Colonic mucosa (tissue), 4 donors: ENCODE measurements around the gene CFAP43. TPM values are rescaled to one million over a fixed set of nuclear protein-coding genes. Genes with fewer than 3 reads are reported as not detected.

ENCODE experiments used
- DNase-seq: peaks from one replicate; pipeline ENCODE4 v3.0.0-alpha.2; 2020
- H3K27ac ChIP-seq: fragments of 200-600 bp; one replicate; pipeline ENCODE4 v1.8.0; 2021
- H3K27me3 ChIP-seq: fragments of 200-600 bp; one replicate; pipeline ENCODE4 v1.8.0; 2021
- H3K36me3 ChIP-seq: fragments of 200-600 bp; one replicate; pipeline ENCODE4 v1.8.0; 2021
- H3K4me1 ChIP-seq: fragments of 200-600 bp; one replicate; pipeline ENCODE4 v1.8.0; 2021; ENCODE audit warnings: mild to moderate bottlenecking
- H3K4me3 ChIP-seq: fragments of 200-600 bp; one replicate; pipeline ENCODE4 v1.8.0; 2021
- H3K9ac ChIP-seq, 2 donors: one replicate each; pipeline ENCODE4 v1.7.0; 2013; ENCODE audit warnings: control low read depth in 2 of 2, low read depth in 2 of 2, low read length in 2 of 2
- H3K9me3 ChIP-seq: fragments of 200-600 bp; one replicate; pipeline ENCODE4 v1.8.0; 2021
- intact Hi-C: fragments of 100-400 bp; cut with DNase I; formaldehyde crosslinking; loops from one replicate; pipeline ENCODE4 v1.14.1; 2022
- microRNA-seq: library from miRNA; unstranded; fragments of <30 nt; microRNA quantifications from one replicate; pipeline ENCODE4, GENCODE V29; 2019
- total RNA-seq, 2 donors: library from RNA; stranded (reverse); fragmentation: NEBNext Ultra II Directional in 1 of 2; extraction: Animal tissue kit (Norgen Biotek cat#: 25700) in 1 of 2; gene quantifications; one replicate each; pipeline ENCODE4 v1.2.1, GENCODE V29; 2021
- TF ChIP-seq, protein P1 (sequence below): fragments of 200-600 bp; IDR thresholded peaks from one replicate; pipeline ENCODE4 v1.8.0; 2022; ENCODE audit warnings: antibody characterized with exemption, mild to moderate bottlenecking
- donor health status: healthy.
- donor health status: DM: no; HTN: no; CAD: no.
- donor health status: DM: no; HTN: no; CAD: no.

CFAP43 gene
- total RNA-seq, 2 donors from 2014 or later: 0.16 to 0.49 TPM

DNA sequence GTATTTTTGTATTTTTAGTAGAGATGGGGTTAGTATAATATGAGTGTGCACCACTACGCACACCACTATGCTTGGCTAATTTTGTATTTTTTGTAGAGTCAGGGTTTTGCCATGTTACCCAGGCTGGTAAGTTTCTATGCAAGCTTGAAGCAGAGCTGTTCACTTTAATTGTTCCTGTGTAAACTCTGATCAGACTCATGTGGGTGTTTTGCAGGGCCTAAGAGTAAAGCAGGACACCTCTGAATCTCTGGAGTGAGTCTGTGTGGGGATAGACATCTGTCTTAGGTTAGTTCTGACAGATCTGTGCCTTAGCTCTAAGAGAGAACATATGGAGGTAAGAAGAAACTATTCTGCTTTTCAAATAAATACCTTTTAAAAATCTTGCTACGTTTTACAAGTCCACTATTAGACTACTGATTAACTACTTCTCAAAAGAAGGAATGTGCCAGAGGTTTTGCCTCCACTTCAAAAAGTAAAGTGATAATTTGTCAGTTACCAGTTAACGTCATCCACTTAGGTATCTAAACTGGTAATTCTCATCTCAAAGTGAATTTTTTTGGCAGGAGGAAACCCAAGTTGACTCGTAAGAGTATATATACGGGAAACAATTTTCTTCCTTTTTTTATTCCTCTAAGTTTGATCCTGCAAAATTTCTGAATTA, 147.6 kb downstream of the CFAP43 start:
- Histone ChIP-seq H3K9ac (peak overlapping the region in 1 of 2 donors; percentile 58), H3K27ac (peak overlapping the region; percentile 64), H3K4me3 (peak overlapping the region; percentile 4), H3K27me3 (no peaks in the 10 kb centered on the region), H3K36me3 (no peaks in the 10 kb centered on the region), H3K4me1 (no peaks in the 10 kb centered on the region), H3K9me3 (no peaks in the 10 kb centered on the region)
- no peak for DNase-seq
- TF ChIP-seq, protein P1, sequence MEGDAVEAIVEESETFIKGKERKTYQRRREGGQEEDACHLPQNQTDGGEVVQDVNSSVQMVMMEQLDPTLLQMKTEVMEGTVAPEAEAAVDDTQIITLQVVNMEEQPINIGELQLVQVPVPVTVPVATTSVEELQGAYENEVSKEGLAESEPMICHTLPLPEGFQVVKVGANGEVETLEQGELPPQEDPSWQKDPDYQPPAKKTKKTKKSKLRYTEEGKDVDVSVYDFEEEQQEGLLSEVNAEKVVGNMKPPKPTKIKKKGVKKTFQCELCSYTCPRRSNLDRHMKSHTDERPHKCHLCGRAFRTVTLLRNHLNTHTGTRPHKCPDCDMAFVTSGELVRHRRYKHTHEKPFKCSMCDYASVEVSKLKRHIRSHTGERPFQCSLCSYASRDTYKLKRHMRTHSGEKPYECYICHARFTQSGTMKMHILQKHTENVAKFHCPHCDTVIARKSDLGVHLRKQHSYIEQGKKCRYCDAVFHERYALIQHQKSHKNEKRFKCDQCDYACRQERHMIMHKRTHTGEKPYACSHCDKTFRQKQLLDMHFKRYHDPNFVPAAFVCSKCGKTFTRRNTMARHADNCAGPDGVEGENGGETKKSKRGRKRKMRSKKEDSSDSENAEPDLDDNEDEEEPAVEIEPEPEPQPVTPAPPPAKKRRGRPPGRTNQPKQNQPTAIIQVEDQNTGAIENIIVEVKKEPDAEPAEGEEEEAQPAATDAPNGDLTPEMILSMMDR: no peak
- intact Hi-C loops: no loop called here

DNA sequence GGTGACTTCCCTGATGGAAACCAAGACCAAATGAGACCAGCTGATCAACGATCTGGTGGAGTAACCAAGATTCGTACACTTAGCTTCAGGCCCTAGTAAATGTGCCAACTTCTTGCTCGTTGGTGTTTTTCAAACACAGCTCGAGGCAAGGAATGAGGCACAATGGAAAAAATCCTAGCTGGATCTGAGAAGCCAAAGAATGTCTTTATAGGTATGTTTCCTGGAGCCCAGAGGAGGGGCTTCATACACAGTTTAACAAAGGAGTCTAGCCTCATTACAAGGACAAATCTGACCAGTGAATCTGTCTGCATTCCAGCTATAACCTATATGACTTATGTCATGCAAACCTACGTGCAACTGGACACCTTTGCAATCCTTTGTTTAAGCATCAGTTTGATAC, 150.2 kb downstream of the CFAP43 start:
- TF ChIP-seq, protein P1: no peak
- intact Hi-C loops: no loop called here
- no peak overlapping the region for H3K4me3 ChIP-seq

DNA sequence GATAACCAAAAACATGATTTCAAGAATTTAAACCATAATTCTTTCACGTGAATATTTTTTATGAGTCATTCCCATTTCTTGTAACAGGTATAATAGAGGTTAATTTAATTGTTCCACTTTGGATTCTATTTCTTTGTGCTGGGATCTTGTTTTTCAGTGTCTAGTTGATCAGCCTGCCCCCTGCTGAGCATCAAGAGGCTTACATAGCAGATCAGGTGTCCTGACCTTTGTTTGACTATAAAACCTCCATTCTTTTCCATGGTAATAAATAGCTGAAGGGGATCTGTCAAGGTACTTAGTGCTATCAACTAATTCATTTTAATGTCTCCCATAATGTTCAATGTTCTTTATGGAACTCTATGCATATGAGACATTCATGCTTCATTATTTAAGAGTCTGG, 151.4 kb downstream of the CFAP43 start:
- intact Hi-C loops: no loop called here
- H3K36me3 ChIP-seq: no peaks in the 10 kb centered on the region
- no peak overlapping the region for H3K9ac ChIP-seq
- DNase-seq: no peak
- no peaks in the 10 kb centered on the region for H3K9me3 ChIP-seq
- H3K4me1 ChIP-seq: no peaks in the 10 kb centered on the region
- no peak overlapping the region for H3K4me3 ChIP-seq
- no peak overlapping the region for H3K27ac ChIP-seq
- no peaks in the 10 kb centered on the region for H3K27me3 ChIP-seq
- TF ChIP-seq, protein P1: peak; percentile 46

More for the DNA sequence above, 150.2 kb downstream of the CFAP43 start:
- no peak for DNase-seq
- Histone ChIP-seq H3K27me3 (no peaks in the 10 kb centered on the region), H3K9ac (no peak overlapping the region), H3K9me3 (no peaks in the 10 kb centered on the region), H3K27ac (no peak overlapping the region), H3K36me3 (no peaks in the 10 kb centered on the region), H3K4me1 (no peaks in the 10 kb centered on the region)

Small RNA genes lying within 50 kb of the gene (microRNA-seq; reads per million reads assigned to microRNA genes)
- gene MIR4482: not detected
- not detected for gene MIR609

Other genes with a start within 250 kb of the CFAP43 start
- gene COL17A1, start 146.5 kb downstream of the CFAP43 start, total RNA-seq: 100 to 1,000 TPM; 115 to 249 TPM
- gene SFR1, start 110.2 kb downstream of the CFAP43 start, total RNA-seq: 1 to 10 TPM; 6.8 to 8.0 TPM
- gene GSTO1, start 22.5 kb upstream of the CFAP43 start, total RNA-seq: 10 to 100 TPM; 89.9 to 98.0 TPM
- gene GSTO2, start 36.8 kb upstream of the CFAP43 start, total RNA-seq: 10 to 100 TPM; 12.8 to 18.9 TPM
- gene ITPRIP, start 106.1 kb upstream of the CFAP43 start, total RNA-seq: 1 to 10 TPM; 5.9 to 9.6 TPM
- under 1 TPM in 1 of 2 donors, not detected in 1; 0.11 TPM for gene CFAP58, start 121.5 kb upstream of the CFAP43 start, total RNA-seq